Tibial nerve (tissue), 4 donors: ENCODE results near the gene QRFP. TPM values are rescaled to one million over a fixed set of nuclear protein-coding genes. Genes with fewer than 3 reads are reported as not detected.

ENCODE experiments used
- DNase-seq, 2 donors: peaks; one replicate each; pipeline ENCODE4 v3.0.0-alpha.2; 2019; ENCODE audit warnings: low spot score in 2 of 2
- H3K27ac ChIP-seq, 4 donors: fragments of 200-600 bp; sonication (generic) in 3 of 4; one replicate each; pipeline ENCODE4 v1.5.1; 2017 to 2019; ENCODE audit warnings: mild to moderate bottlenecking in 1 of 4
- H3K27me3 ChIP-seq, 2 donors: fragments of 200-600 bp; sonication (generic) in 1 of 2; one replicate each; pipeline versions ENCODE4 v1.5.1 to v1.6.0; 2017 to 2019
- H3K36me3 ChIP-seq, 3 donors: fragments of 200-600 bp; sonication (generic); one replicate each; pipeline ENCODE4 v1.5.1; 2018 to 2019
- H3K4me1 ChIP-seq, 4 donors: fragments of 200-600 bp; sonication (generic) in 3 of 4; one replicate each; pipeline ENCODE4 v1.5.1; 2017 to 2019
- H3K4me3 ChIP-seq, 4 donors: fragments of 200-600 bp; sonication (generic) in 3 of 4; one replicate each; pipeline ENCODE4 v1.5.1; 2017 to 2019; ENCODE audit warnings: mild to moderate bottlenecking in 1 of 4, moderate library complexity in 1 of 4
- H3K9me3 ChIP-seq, 4 donors: fragments of 200-600 bp; sonication (generic) in 3 of 4; one replicate each; pipeline ENCODE4 v1.5.1; 2017 to 2019
- CTCF ChIP-seq, 5 experiments: fragments of 200-600 bp in 3 of 5; fragments of 450-650 bp in 2 of 5; sonication (generic) in 3 of 5; IDR thresholded peaks; one replicate each; pipeline ENCODE4 v1.5.1; 2016 to 2019; ENCODE audit warnings: antibody characterized with exemption in 5 of 5, mild to moderate bottlenecking in 3 of 5, moderate library complexity in 2 of 5
- EP300 ChIP-seq, 2 donors: sonication (generic); formaldehyde crosslinking; IDR thresholded peaks; one replicate each; pipeline ENCODE4 v1.6.1; 2017; ENCODE audit warnings: antibody characterized with exemption in 2 of 2, mild to moderate bottlenecking in 1 of 2
- POLR2A ChIP-seq, 2 donors: fragments of 450-650 bp; IDR thresholded peaks; one replicate each; pipeline ENCODE4 v1.6.1; 2017; ENCODE audit warnings: antibody characterized with exemption in 2 of 2, mild to moderate bottlenecking in 2 of 2, moderate library complexity in 2 of 2
- WGBS, 2 donors: methylation state at CpG; one replicate each; pipeline ENCODE4 v1.1.5; 2018; 5-methylcytosine and 5-hydroxymethylcytosine counted together
- total RNA-seq, 4 donors: library from RNA; depleted of rRNA; stranded (reverse); fragments of >200 nt; gene quantifications; one replicate each; pipeline ENCODE4 v1.1.0, GENCODE V29; 2016

QRFP gene
- total RNA-seq, 4 donors from 2014 or later = not detected

- no peak for DNase-seq
- TF ChIP-seq EP300 (IDR thresholded peaks at IDR 0.05) = no peak
- no peak for TF ChIP-seq CTCF (IDR thresholded peaks at IDR 0.05)
- TF ChIP-seq POLR2A (IDR thresholded peaks at IDR 0.05) = no peak
- peaks cover 0 to 66% of the 10 kb centered on the region in 2 donors for H3K27me3 ChIP-seq
- H3K36me3 ChIP-seq = no peaks in the 10 kb centered on the region
- H3K9me3 ChIP-seq = no peaks in the 10 kb centered on the region
- no peak overlapping the region for H3K27ac ChIP-seq
- no peak overlapping the region for H3K4me3 ChIP-seq
- H3K4me1 ChIP-seq = no peaks in the 10 kb centered on the region
- 84 to 87% methylated on average over 22 to 23 of the region's 23 CpGs for WGBS, 2 donors
Observed at GRCh38 chr9:130930132-130930803, 33.7 kb upstream of the QRFP start.

- Histone ChIP-seq H3K36me3 (no peaks in the 10 kb centered on the region), H3K4me1 (no peaks in the 10 kb centered on the region), H3K27ac (no peak overlapping the region), H3K9me3 (no peaks in the 10 kb centered on the region), H3K27me3 (peaks cover 0 to 65% of the 10 kb centered on the region in 2 donors), H3K4me3 (no peak overlapping the region)
- no peak for DNase-seq
- no peak for TF ChIP-seq POLR2A (IDR thresholded peaks at IDR 0.05)
- TF ChIP-seq EP300 (IDR thresholded peaks at IDR 0.05) = no peak
- TF ChIP-seq CTCF (IDR thresholded peaks at IDR 0.05) = no peak
- 80 to 88% methylated on average over 35 to 36 of the region's 36 CpGs for WGBS, 2 donors
Observed at GRCh38 chr9:130929571-130930038, 33.0 kb upstream of the QRFP start.

- no peak for TF ChIP-seq CTCF (IDR thresholded peaks at IDR 0.05)
- no peak for TF ChIP-seq POLR2A (IDR thresholded peaks at IDR 0.05)
- TF ChIP-seq EP300 (IDR thresholded peaks at IDR 0.05) = no peak
- Histone ChIP-seq H3K4me1 (no peaks in the 10 kb centered on the region), H3K27ac (no peak overlapping the region), H3K4me3 (no peak overlapping the region), H3K9me3 (no peaks in the 10 kb centered on the region), H3K27me3 (peaks cover 0 to 65% of the 10 kb centered on the region in 2 donors), H3K36me3 (no peaks in the 10 kb centered on the region)
- 50 to 55% methylated on average over 9 to 14 of the region's 14 CpGs for WGBS, 2 donors
- no peak for DNase-seq
Observed at GRCh38 chr9:130927995-130928900, 31.6 kb upstream of the QRFP start.

GRCh38 chr9:130927338-130927737 is 30.7 kb upstream of the QRFP start:
- H3K4me1 ChIP-seq = no peaks in the 10 kb centered on the region
- H3K27me3 ChIP-seq = peaks cover 0 to 65% of the 10 kb centered on the region in 2 donors
- no peak for DNase-seq
- TF ChIP-seq EP300 (IDR thresholded peaks at IDR 0.05) (no peak), POLR2A (IDR thresholded peaks at IDR 0.05) (no peak), CTCF (IDR thresholded peaks at IDR 0.05) (no peak)
- no peak overlapping the region for H3K27ac ChIP-seq
- H3K9me3 ChIP-seq = no peaks in the 10 kb centered on the region
- no peaks in the 10 kb centered on the region for H3K36me3 ChIP-seq
- 86 to 91% methylated on average over 8 to 10 of the region's 10 CpGs for WGBS, 2 donors
- no peak overlapping the region for H3K4me3 ChIP-seq
